Stimulated activated CD4-positive, alpha-beta T cell treated with anti-CD3 and anti-CD28 coated beads, Interleukin-4, amount 100 ng/mL, for 48 hours (primary cell): ENCODE results near the gene DLL3.

Source experiments
- DNase-seq, 2 donors: peaks; one replicate each; pipeline ENCODE4 v3.0.0-alpha.2; 2020; ENCODE audit warnings: low read depth in 2 of 2

DLL3 gene

DNA sequence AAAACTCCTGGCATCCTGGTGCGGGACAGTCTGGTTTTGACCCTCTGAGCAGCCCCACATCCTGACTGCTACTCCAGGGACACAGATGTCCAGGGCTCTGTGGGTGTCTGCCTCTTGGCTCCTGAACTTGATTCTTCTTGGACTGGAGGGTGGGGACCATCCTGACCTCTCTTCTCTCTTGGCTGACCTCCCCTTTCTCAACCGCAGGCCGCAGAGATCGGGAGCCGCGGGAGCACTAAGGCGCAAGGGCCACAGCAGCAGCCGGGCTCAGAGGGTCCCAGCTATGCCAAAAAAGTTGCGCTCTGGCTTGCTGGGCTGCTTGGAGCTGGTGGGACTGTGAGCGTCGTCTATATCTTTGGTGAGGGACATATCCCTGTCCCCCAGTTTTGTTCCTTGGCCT, 17.1 kb upstream of the DLL3 start:
- no peak for DNase-seq

DNA sequence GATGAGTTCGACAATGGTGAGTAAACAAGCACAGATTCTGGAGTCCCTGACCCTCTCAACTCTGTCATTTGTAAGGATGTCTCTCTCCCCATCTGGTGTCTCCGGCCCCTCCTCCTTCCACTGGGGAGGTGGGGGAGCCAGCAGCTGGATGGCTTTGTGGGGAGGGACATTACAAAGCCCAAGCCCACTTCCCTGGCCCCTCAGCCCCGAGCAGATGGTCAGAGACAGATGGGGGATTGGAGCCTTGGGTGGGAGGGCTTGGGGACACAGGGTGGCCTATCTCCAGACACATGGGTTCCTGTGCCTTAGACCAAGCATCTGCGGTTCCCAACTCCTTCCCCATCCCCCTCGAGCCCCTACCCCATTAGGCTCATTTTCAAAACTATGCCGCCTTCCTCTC, 15.6 kb upstream of the DLL3 start:
- DNase-seq: no peak

GRCh38 chr19:39489756-39490155, 9.0 kb upstream of the DLL3 start:
- no peak for DNase-seq

DNA sequence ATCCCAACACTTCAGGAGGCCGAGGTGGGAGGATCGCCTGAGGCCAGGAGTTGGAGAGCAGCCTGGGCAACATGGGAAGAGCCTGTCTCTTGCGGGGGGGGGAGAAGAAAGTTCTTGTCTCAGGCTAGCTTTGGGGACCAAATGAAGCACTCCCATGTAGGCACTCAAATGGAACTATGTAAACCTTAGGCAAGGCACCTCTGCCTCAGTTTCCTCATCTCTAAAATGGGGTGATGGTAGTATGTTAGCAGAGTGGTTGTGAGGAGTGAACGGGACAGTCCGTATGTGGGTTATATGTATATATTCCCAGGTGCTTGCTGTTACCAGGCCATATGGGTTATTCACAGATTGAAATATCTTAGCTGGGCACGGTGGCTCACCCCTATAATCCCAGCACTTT, 6.5 kb upstream of the DLL3 start:
- DNase-seq: no peak

GRCh38 chr19:39492788-39493187, 6.0 kb upstream of the DLL3 start:
- no peak for DNase-seq

DNA sequence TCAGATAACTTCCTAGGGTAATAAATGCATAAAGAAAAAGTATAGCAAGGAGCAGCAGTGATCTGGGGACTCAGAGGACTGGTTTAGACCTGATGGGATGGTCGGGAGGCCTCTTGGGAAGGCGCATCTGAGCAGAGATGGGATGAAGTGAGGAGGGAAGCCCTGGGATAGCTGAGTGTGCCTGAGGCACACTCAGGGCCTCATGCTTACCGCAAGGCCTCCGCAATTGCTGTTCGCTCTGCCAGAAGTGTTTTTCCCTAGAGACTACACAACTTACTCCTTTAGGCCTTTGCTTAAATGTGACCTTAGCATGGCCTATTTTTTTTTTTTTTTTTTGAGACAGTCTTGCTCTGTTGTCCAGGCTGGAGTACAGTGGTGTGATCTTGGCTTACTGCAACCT, 4.1 kb upstream of the DLL3 start:
- no peak for DNase-seq

GRCh38 chr19:39496063-39496462, 2.7 kb upstream of the DLL3 start:
- DNase-seq: no peak

DNA sequence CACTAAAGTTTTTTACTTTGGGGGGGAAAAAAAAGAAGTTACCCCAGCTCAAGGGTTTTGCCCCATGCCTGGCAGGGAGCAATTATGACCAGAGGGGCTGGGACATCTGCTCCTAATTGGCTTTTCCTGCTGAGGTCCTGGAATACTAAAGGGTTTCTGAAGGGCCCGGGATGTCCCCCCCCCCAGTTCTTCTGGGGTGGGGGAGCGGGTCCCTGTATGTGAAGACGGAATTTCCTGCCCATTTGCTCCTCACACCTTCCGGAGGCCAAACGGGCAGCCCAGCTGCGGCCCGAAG, 1.1 kb upstream of the DLL3 start:
- DNase-seq: no peak

DNA sequence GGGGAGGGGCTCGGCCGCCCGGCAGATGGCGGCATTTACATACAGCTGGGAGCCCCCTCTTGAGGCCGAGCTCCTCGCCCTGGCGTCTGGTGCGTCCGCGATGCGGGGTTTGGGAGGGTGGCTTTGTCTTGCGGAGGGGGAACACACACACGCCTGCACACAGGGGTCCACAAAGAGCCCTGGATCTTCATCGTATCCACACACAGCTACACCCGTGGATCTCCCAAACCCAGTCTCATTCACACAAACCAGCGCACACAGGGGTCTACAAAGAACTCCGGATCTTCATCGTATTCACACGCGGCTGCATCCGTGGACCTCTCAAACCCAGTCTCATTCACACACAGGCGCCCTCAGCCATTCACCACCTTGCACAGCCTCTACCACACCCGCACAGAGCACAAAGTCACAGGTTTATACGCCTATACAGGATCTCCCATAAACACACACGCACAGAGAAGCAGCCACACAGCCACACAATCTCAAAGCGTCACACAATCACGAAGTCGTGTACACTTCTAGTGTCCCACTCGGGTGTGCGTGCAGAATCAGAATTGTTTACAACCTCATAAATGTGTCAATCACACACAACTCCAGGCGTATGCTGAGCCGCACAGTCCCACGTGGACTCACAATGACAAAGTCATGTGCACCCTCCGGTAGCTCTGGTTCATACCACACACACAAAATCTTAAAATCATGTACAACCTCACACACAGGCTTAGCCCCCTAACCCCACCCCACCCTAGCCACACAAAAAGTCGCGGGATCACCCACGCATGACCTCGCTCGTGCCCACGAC, 550 bp upstream of the DLL3 start:
- no peak for DNase-seq

- no peak for DNase-seq
Observed at GRCh38 chr19:39499932-39500331, 1.2 kb downstream of the DLL3 start.

DNA sequence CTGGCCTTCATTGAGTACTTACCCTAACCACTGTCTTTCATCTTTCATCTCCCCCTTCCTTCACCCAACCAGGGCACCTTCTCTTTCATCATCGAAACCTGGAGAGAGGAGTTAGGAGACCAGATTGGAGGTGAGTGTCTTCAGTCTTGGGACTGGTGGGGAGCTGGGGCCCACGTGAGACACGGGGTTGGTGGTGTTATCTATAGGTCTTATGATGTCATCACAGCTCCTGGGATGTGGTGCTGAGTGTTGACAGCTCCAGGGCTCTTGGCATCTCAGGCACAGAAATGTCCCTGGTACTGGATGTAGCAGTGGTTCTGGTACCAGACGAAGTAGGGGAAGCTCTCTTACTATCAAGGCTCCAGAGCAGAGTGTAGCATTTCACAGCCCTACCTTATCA, 1.8 kb downstream of the DLL3 start:
- no peak for DNase-seq

DNA sequence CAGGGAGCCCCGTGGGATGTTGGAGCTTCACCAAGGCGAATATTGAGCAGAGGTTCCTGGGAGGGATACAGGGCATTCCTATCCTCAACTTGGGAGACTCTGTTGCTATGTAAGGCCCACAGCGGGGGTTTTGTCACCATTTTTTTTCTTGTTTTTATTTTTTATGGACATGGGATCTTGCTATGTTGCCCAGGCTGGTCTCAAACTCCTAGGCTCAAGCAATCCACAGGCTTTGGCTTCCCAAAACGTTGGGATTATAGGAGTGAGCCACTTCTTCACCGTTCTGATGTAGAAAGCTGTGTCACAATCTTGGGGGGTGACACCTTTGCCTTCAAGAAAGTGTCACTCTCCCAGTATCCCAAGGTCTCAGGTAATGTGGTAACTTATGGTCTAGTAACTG, 2.6 kb downstream of the DLL3 start:
- DNase-seq: no peak

DNA sequence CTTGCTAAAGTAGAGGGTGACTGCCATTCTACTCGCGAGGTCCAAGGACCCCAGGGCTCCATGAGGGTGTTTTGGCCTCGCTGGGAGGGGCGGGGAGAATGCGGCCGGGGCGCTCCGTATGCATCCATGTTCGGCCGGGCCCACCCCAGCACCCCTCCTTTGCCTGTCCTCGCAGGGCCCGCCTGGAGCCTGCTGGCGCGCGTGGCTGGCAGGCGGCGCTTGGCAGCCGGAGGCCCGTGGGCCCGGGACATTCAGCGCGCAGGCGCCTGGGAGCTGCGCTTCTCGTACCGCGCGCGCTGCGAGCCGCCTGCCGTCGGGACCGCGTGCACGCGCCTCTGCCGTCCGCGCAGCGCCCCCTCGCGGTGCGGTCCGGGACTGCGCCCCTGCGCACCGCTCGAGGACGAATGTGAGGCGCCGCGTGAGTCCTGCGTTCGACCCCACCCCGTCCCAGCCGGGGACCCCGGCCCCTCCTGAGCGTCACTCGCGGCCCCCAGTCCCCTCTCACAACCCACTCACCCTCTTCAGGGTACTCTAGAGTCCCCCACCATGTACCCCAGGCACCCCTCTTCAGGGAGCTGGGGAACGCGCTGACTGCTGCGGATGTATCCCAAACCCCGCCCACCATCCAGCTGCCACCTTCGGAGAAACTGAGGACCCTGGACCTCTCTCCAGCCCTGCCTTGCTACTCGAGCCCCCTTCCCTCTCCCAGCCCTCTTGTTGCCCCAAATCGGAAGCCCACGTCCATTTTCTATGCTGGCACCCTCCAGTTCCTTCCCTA, 4.1 kb downstream of the DLL3 start:
- DNase-seq: peak; percentile 70 to 71

DNA sequence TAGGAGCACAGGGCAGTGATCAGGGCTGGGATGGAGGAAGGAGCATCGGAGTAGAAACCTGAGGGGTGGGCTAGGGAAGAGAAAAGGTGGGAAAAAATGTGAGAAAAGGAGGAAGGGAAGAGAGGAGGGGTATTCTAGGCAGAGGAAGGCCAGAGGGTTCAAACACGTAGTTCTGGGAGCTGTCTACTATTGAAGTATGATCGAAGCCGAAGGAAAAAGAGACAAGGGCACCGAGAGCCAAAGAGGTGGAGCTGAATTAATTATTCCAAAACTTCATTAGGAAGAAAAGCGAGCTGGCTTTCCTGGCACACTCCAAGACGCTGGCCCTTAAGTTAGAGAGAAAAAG, 7.8 kb downstream of the DLL3 start:
- no peak for DNase-seq

GRCh38 chr19:39506944-39507714, 8.4 kb downstream of the DLL3 start:
- DNase-seq: peak; percentile 49 to 69

- no peak for DNase-seq
Observed at GRCh38 chr19:39507715-39508364, 9.1 kb downstream of the DLL3 start.

GRCh38 chr19:39508629-39509028, 9.9 kb downstream of the DLL3 start:
- no peak for DNase-seq

GRCh38 chr19:39509233-39509632, 10.5 kb downstream of the DLL3 start:
- no peak for DNase-seq

GRCh38 chr19:39512988-39513387, 14.2 kb downstream of the DLL3 start:
- DNase-seq: no peak

GRCh38 chr19:39514840-39515550, 16.2 kb downstream of the DLL3 start, which contains the start of gene SELENOV:
TSS of gene SELENOV (plus strand) at chr19:39515139. CDS start at chr19:39515213, 74 bp downstream.
- no peak for DNase-seq

DNA sequence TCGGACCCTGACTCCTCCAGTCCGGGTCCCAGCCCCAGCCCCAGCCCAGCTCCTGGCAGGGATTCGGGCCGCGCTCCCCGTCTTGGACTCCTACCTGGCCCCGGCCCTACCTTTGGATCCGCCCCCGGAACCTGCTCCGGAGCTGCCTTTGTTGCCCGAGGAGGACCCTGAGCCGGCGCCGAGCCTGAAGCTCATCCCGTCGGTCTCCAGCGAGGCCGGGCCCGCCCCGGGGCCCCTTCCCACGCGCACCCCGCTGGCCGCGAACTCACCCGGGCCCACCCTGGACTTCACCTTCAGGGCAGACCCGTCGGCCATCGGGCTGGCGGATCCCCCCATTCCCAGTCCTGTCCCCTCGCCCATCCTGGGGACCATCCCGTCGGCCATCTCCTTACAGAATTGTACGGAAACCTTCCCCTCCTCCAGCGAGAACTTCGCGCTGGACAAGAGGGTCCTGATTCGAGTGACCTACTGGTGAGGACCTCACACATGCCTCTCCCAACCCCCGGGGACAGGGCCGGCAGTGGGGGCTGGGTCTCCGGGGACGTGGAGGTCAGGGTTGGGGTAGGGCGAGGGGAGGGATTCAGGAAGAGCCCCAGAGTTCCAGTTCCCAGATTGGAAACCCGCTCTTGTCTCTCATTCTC, 16.9 kb downstream of the DLL3 start:
- no peak for DNase-seq
